ENCODE data around the gene ASTN1.

GRCh38 chr1:176843352-176844297, 320.9 kb downstream of the ASTN1 start:
- TF ChIP-seq YY1 (IDR thresholded peaks at IDR 0.05; ENCODE audit: insufficient read depth, insufficient read length): no peak
- TF ChIP-seq ZNF274 (IDR thresholded peaks at IDR 0.05; ENCODE audit: low read depth, low read length): no peak

Measured in NT2/D1 (cell line).